Tibial nerve (tissue), 4 donors: ENCODE measurements around the gene KCNS3. TPM values are rescaled to one million over a fixed set of nuclear protein-coding genes. Genes with fewer than 3 reads are reported as not detected.
A peak's percentile ranks its signal among the peaks of the same experiment; 100 is the strongest.

Experiments
- DNase-seq, 2 donors: peaks; one replicate each; pipeline ENCODE4 v3.0.0-alpha.2; 2019; ENCODE audit warnings: low spot score in 2 of 2
- H3K27ac ChIP-seq, 4 donors: fragments of 200-600 bp; sonication (generic) in 3 of 4; one replicate each; pipeline ENCODE4 v1.5.1; 2017 to 2019; ENCODE audit warnings: mild to moderate bottlenecking in 1 of 4
- H3K27me3 ChIP-seq, 2 donors: fragments of 200-600 bp; sonication (generic) in 1 of 2; one replicate each; pipeline versions ENCODE4 v1.5.1 to v1.6.0; 2017 to 2019
- H3K36me3 ChIP-seq, 3 donors: fragments of 200-600 bp; sonication (generic); one replicate each; pipeline ENCODE4 v1.5.1; 2018 to 2019
- H3K4me1 ChIP-seq, 4 donors: fragments of 200-600 bp; sonication (generic) in 3 of 4; one replicate each; pipeline ENCODE4 v1.5.1; 2017 to 2019
- H3K4me3 ChIP-seq, 4 donors: fragments of 200-600 bp; sonication (generic) in 3 of 4; one replicate each; pipeline ENCODE4 v1.5.1; 2017 to 2019; ENCODE audit warnings: mild to moderate bottlenecking in 1 of 4, moderate library complexity in 1 of 4
- H3K9me3 ChIP-seq, 4 donors: fragments of 200-600 bp; sonication (generic) in 3 of 4; one replicate each; pipeline ENCODE4 v1.5.1; 2017 to 2019
- CTCF ChIP-seq, 5 experiments: fragments of 200-600 bp in 3 of 5; fragments of 450-650 bp in 2 of 5; sonication (generic) in 3 of 5; IDR thresholded peaks; one replicate each; pipeline ENCODE4 v1.5.1; 2016 to 2019; ENCODE audit warnings: antibody characterized with exemption in 5 of 5, mild to moderate bottlenecking in 3 of 5, moderate library complexity in 2 of 5
- EP300 ChIP-seq, 2 donors: sonication (generic); formaldehyde crosslinking; IDR thresholded peaks; one replicate each; pipeline ENCODE4 v1.6.1; 2017; ENCODE audit warnings: antibody characterized with exemption in 2 of 2, mild to moderate bottlenecking in 1 of 2
- POLR2A ChIP-seq, 2 donors: fragments of 450-650 bp; IDR thresholded peaks; one replicate each; pipeline ENCODE4 v1.6.1; 2017; ENCODE audit warnings: antibody characterized with exemption in 2 of 2, mild to moderate bottlenecking in 2 of 2, moderate library complexity in 2 of 2
- WGBS, 2 donors: methylation state at CpG; one replicate each; pipeline ENCODE4 v1.1.5; 2018; 5-methylcytosine and 5-hydroxymethylcytosine counted together
- total RNA-seq, 4 donors: library from RNA; depleted of rRNA; stranded (reverse); fragments of >200 nt; gene quantifications; one replicate each; pipeline ENCODE4 v1.1.0, GENCODE V29; 2016

The KCNS3 gene
- total RNA-seq, 4 donors from 2014 or later: 9.6 to 24.3 (median 16.5) TPM

- no peaks in the 10 kb centered on the region for H3K27me3 ChIP-seq
- H3K27ac ChIP-seq: no peak overlapping the region
- H3K9me3 ChIP-seq: no peaks in the 10 kb centered on the region
- peaks cover 0 to 1% (median 0%) of the 10 kb centered on the region in 4 donors for H3K4me1 ChIP-seq
- no peaks in the 10 kb centered on the region for H3K36me3 ChIP-seq
- 96 to 97% methylated on average over 3 of the region's 3 CpGs for WGBS, 2 donors
- DNase-seq: no peak
- no peak for TF ChIP-seq EP300 (IDR thresholded peaks at IDR 0.05)
- no peak for TF ChIP-seq CTCF (IDR thresholded peaks at IDR 0.05)
- no peak for TF ChIP-seq POLR2A (IDR thresholded peaks at IDR 0.05)
- H3K4me3 ChIP-seq: no peak overlapping the region
Measured at GRCh38 chr2:17846676-17847075, 31.8 kb upstream of the KCNS3 start.

GRCh38 chr2:17847236-17847635, 31.2 kb upstream of the KCNS3 start:
- Histone ChIP-seq H3K27me3 (no peaks in the 10 kb centered on the region), H3K4me3 (no peak overlapping the region), H3K36me3 (no peaks in the 10 kb centered on the region), H3K9me3 (no peaks in the 10 kb centered on the region), H3K4me1 (peaks cover 0 to 4% (median 0%) of the 10 kb centered on the region in 4 donors), H3K27ac (no peak overlapping the region)
- no peak for DNase-seq
- 95 to 96% methylated on average over 2 of the region's 2 CpGs for WGBS, 2 donors
- TF ChIP-seq EP300 (IDR thresholded peaks at IDR 0.05) (no peak), POLR2A (IDR thresholded peaks at IDR 0.05) (no peak), CTCF (IDR thresholded peaks at IDR 0.05) (no peak)

DNA sequence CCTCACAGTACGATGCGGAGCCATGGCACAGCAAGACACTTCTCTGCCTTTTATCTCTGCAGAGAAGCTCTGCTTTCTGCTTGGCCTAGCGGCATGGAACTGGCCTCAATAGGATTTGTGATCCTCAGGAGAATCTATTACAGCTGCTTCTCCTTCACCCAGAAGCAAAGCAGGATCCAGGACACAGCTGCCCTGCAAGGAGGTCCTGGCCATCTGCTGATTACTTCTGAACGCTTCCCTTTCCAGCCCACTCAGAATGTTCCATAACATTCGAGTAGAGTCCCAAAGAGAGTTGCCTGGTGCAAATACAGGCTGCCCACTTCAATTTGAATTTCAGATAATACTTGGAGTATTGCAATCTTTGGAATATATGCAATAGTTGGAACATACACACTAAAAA, 29.2 kb upstream of the KCNS3 start:
- no peak overlapping the region for H3K4me3 ChIP-seq
- H3K36me3 ChIP-seq: no peaks in the 10 kb centered on the region
- TF ChIP-seq EP300 (IDR thresholded peaks at IDR 0.05) (no peak), POLR2A (IDR thresholded peaks at IDR 0.05) (no peak), CTCF (IDR thresholded peaks at IDR 0.05) (no peak)
- no peaks in the 10 kb centered on the region for H3K9me3 ChIP-seq
- no peak overlapping the region for H3K27ac ChIP-seq
- no peak for DNase-seq
- H3K27me3 ChIP-seq: no peaks in the 10 kb centered on the region
- peaks cover 0 to 4% (median 0%) of the 10 kb centered on the region in 4 donors for H3K4me1 ChIP-seq
- 60 to 77% methylated on average over 5 of the region's 5 CpGs for WGBS, 2 donors

DNA sequence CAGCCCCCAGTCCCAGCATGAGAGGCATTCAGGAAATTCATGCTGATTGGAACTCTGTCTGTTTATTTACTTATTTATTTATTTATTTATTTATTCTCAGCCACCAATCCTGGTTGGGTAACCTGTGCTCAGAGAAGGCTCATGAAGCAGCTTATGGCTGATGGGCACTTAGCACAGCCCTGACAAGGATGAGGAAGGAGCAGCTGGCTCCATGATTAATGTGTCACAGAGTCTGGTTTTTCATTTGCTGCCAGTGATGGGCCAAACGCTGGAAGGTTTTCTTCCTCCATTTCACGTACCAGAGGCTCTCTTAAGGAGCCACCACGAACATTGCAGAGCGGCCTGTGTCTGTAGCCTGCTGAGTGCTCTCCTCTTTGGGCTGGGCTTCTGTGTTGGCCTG, 28.3 kb upstream of the KCNS3 start:
- WGBS, 2 donors: 78 to 86% methylated on average over 4 of the region's 4 CpGs
- no peaks in the 10 kb centered on the region for H3K9me3 ChIP-seq
- no peaks in the 10 kb centered on the region for H3K27me3 ChIP-seq
- no peaks in the 10 kb centered on the region for H3K36me3 ChIP-seq
- no peak overlapping the region for H3K4me3 ChIP-seq
- peaks cover 0 to 4% (median 0%) of the 10 kb centered on the region in 4 donors for H3K4me1 ChIP-seq
- TF ChIP-seq POLR2A (IDR thresholded peaks at IDR 0.05): no peak
- TF ChIP-seq CTCF (IDR thresholded peaks at IDR 0.05): no peak
- no peak for TF ChIP-seq EP300 (IDR thresholded peaks at IDR 0.05)
- no peak overlapping the region for H3K27ac ChIP-seq
- no peak for DNase-seq

DNA sequence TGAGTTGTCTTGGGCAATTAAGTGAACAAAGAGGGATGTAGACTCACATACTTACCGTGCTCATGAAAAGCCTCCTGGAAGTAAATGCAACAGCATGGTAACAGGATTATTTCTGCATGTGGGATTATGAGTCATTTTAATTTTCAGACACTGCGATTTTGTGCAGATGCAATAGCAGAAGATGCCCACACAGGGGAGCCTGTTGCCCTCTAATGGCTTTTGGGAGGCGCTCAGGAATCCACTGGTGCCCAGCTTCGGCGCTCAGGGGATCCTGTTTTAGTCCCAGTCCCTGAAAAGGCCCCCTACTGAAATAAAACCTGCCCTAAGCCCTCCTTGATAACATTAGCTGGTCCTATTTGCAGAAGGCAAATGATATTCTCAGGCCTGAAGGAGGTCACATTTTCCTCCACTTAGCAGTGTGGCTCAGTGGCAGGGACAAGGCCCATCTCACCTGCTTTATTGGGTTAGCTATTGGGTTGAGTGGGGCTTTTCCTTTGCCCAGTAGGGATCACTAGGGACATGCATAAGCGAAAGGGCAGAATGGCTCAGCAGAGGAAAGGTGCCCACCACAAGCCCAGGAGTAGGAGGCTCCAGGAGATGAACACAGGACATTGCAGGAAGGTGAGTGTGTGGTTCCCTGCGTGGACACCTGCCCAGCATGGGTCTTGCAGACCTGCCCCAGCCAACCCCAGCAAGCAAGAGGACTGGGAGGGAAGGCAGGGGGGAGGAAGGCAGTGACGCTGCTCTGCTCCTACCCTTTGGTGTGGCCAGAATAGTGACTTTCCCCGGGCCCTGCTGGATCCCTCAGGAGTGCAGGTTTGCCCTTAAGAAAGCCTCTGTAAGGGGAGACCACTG, 26.5 kb upstream of the KCNS3 start:
- 41 to 45% methylated on average over 8 to 9 of the region's 9 CpGs for whole genome bisulfite sequencing, 2 donors
- no peak overlapping the region for H3K4me3 ChIP-seq
- peaks cover 0 to 4% (median 0%) of the 10 kb centered on the region in 4 donors for H3K4me1 ChIP-seq
- peak; percentile 70 to 85 (median 82) for TF ChIP-seq CTCF (IDR thresholded peaks at IDR 0.05)
- TF ChIP-seq EP300 (IDR thresholded peaks at IDR 0.05): no peak
- TF ChIP-seq POLR2A (IDR thresholded peaks at IDR 0.05): no peak
- peaks cover 0 to 2% of the 10 kb centered on the region in 2 donors for H3K27me3 ChIP-seq
- DNase-seq: peak in 1 of 2 donors; percentile 26
- H3K27ac ChIP-seq: no peak overlapping the region
- H3K36me3 ChIP-seq: no peaks in the 10 kb centered on the region
- H3K9me3 ChIP-seq: no peaks in the 10 kb centered on the region
